IgD-negative memory B cell (primary cell): ENCODE results near the gene CYLD. TPM values are rescaled to one million over a fixed set of nuclear protein-coding genes. Genes with fewer than 3 reads are reported as not detected.

Experiments
- H3K27ac Mint-ChIP-seq, 3 donors: one replicate each; pipeline ENCODE4 v1.8.0; 2020 to 2022; ENCODE audit warnings: mild to moderate bottlenecking in 3 of 3, mixed read lengths in 3 of 3, moderate library complexity in 1 of 3
- H3K27me3 Mint-ChIP-seq: one replicate; pipeline ENCODE4 v1.8.0; 2021; ENCODE audit warnings: mixed read lengths
- H3K36me3 Mint-ChIP-seq: one replicate; pipeline ENCODE4 v1.8.0; 2020; ENCODE audit warnings: mild to moderate bottlenecking, mixed read lengths
- H3K4me1 Mint-ChIP-seq, 3 donors: one replicate each; pipeline ENCODE4 v1.8.0; 2020 to 2022; ENCODE audit warnings: mixed read lengths in 3 of 3, mild to moderate bottlenecking in 1 of 3
- H3K4me3 Mint-ChIP-seq, 4 donors: one replicate each; pipeline ENCODE4 v1.8.0; 2020 to 2022; ENCODE audit warnings: mild to moderate bottlenecking in 4 of 4, mixed read lengths in 4 of 4, moderate library complexity in 3 of 4
- H3K9me3 Mint-ChIP-seq, 3 donors: one replicate each; pipeline ENCODE4 v1.8.0; 2020 to 2021; ENCODE audit warnings: mixed read lengths in 3 of 3, mild to moderate bottlenecking in 1 of 3
- polyA plus RNA-seq: library from polyadenylated mRNA; unstranded; fragments of 300-500 nt; fragmentation: Illumina TruSeq; gene quantifications from one replicate; pipeline ENCODE4 v1.2.3, GENCODE V29; 2021

The CYLD gene
- polyA plus RNA-seq, result 78.2 TPM

GRCh38 chr16:50741781-50742575 lies at the start of gene CYLD:
Gene CYLD (plus strand): TSS chr16:50742086. CDS start chr16:50749699, 7,613 bp downstream.
- Mint-ChIP-seq H3K27ac (peak within 1 kb of the TSS; percentile 97 to 98 (median 98)), H3K4me3 (peak within 1 kb of the TSS; percentile 89 to 98 (median 94)), H3K36me3 (peaks cover 2% of the 10 kb centered on the region), H3K9me3 (no peaks in the 10 kb centered on the region), H3K27me3 (no peaks in the 10 kb centered on the region), H3K4me1 (peaks cover 28 to 40% (median 39%) of the 10 kb centered on the region in 3 donors)

DNA sequence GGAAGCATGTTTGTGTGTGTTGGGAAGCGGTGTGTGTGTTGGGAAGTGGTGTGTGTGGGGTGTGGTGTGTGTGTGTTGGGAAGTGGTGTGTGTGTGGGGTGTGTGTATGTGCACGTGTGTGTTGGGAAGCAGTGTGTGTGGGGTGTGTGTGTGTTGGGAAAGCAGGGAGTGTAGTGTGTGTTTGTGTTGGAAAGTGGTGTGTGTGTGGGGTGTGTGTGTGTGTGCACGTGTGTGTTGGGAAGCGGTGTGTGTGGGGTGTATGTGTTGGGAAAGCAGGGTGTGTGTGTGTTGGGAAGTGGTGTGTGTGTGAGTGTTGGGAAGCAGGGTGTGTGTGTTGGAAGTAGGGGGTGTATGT lies 49.3 kb upstream of the CYLD start:
- H3K4me1 Mint-ChIP-seq, result peaks cover 19 to 43% (median 28%) of the 10 kb centered on the region in 3 donors
- H3K9me3 Mint-ChIP-seq, result peaks cover 0 to 2% (median 0%) of the 10 kb centered on the region in 3 donors
- H3K27me3 Mint-ChIP-seq, result peaks cover 1% of the 10 kb centered on the region
- H3K36me3 Mint-ChIP-seq, result no peaks in the 10 kb centered on the region
- H3K27ac Mint-ChIP-seq, result peak overlapping the region in 1 of 3 donors; percentile 83
- H3K4me3 Mint-ChIP-seq, result peak overlapping the region in 3 of 4 donors; percentile 68 to 87 (median 82)

DNA sequence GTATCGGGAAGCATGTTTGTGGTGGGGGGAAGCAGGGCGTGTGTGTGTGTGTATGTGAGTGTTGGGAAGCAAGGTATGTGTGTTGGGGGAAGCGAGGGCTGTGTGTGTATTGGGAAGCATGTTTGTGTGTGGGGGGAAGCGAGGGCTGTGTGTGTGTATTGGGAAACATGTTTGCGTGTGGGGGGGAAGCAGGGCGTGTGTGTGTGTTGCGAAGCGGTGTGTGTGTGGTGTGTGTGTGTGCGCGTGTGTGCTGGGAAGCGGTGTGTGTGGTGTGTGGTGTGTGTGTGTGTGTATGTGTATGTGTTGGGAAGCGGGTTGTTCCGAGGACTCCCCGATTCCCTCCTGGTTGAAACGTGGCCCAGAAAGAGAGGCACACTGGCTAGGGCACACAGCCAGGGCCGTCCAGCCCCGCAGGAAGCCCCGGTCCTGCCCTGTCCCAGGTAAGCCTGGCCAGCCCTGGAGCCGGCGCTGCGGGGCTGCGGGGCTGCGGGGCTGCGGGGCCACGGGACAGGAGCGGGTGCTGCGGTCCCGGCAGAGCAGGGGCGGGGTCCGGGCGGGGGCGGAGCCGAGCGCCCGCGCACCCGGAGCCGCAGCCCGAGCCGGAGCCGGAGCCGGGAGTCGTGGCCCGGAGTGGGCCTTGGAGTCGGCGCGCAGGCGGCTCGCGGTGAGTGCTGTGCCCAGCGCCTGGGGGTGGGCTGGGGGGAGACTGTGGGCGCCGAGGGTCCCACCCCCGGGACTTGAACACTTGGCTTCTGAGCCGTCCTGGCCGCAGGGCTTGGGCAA lies 48.7 kb upstream of the CYLD start, which contains the start of gene NOD2:
NOD2 (plus strand) TSS at position 608 of the 783 bp plus-strand sequence. CDS start 5,890 bp downstream, outside the sequence.
- Mint-ChIP-seq H3K9me3 (peaks cover 0 to 2% (median 0%) of the 10 kb centered on the region in 3 donors), H3K4me3 (peak within 1 kb of the TSS; percentile 68 to 92 (median 82)), H3K27me3 (peaks cover 1% of the 10 kb centered on the region), H3K36me3 (no peaks in the 10 kb centered on the region), H3K27ac (peak within 1 kb of the TSS in 1 of 3 donors; percentile 87), H3K4me1 (peaks cover 24 to 48% (median 34%) of the 10 kb centered on the region in 3 donors)

DNA sequence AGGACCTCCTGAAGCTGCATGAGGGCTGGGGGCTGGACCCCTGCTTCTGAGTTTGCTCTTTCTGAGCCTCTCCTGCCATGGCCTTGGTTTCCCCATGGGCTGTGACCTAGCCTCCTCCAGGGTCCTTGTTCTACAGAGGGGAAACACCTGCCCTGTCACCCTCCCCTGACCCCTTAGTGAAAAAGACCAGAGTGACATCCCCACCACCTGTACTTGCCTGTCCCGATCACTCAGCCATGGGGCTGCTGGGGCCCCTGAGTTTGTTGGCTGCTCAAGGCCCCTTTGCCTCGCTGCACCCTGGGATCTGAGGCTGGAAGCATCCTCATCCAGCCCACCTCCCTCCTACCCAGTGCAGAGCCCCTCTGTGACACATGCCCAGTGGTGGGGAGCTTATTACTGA lies 47.7 kb upstream of the CYLD start:
- H3K27ac Mint-ChIP-seq, result peak overlapping the region in 1 of 3 donors; percentile 87

GRCh38 chr16:50695017-50696000 lies 46.6 kb upstream of the CYLD start:
- Mint-ChIP-seq H3K4me1 (peaks cover 35 to 63% (median 46%) of the 10 kb centered on the region in 3 donors), H3K27me3 (peaks cover 1% of the 10 kb centered on the region), H3K9me3 (peaks cover 0 to 2% (median 0%) of the 10 kb centered on the region in 3 donors), H3K27ac (peak overlapping the region in 2 of 3 donors; percentile 48 to 87), H3K36me3 (no peaks in the 10 kb centered on the region), H3K4me3 (peak overlapping the region in 3 of 4 donors; percentile 34 to 92 (median 81))

More for the DNA sequence above, 47.7 kb upstream of the CYLD start:
- Mint-ChIP-seq H3K27me3 (peaks cover 1% of the 10 kb centered on the region), H3K4me3 (peak overlapping the region; percentile 64 to 92 (median 82)), H3K4me1 (peaks cover 30 to 58% (median 41%) of the 10 kb centered on the region in 3 donors), H3K9me3 (peaks cover 0 to 2% (median 0%) of the 10 kb centered on the region in 3 donors), H3K36me3 (no peaks in the 10 kb centered on the region)

GRCh38 chr16:50696126-50696525 lies 45.8 kb upstream of the CYLD start:
- peaks cover 35 to 57% (median 44%) of the 10 kb centered on the region in 3 donors for H3K4me1 Mint-ChIP-seq
- H3K27me3 Mint-ChIP-seq, result no peaks in the 10 kb centered on the region
- peak overlapping the region; percentile 48 to 71 (median 65) for H3K27ac Mint-ChIP-seq
- no peaks in the 10 kb centered on the region for H3K36me3 Mint-ChIP-seq
- peaks cover 0 to 2% (median 0%) of the 10 kb centered on the region in 3 donors for H3K9me3 Mint-ChIP-seq
- H3K4me3 Mint-ChIP-seq, result peak overlapping the region in 1 of 4 donors; percentile 81

GRCh38 chr16:50696575-50697420 lies 45.1 kb upstream of the CYLD start:
- peaks cover 1% of the 10 kb centered on the region for H3K36me3 Mint-ChIP-seq
- H3K27me3 Mint-ChIP-seq, result no peaks in the 10 kb centered on the region
- peak overlapping the region; percentile 48 to 71 (median 65) for H3K27ac Mint-ChIP-seq
- peaks cover 0 to 2% (median 0%) of the 10 kb centered on the region in 3 donors for H3K9me3 Mint-ChIP-seq
- H3K4me3 Mint-ChIP-seq, result peak overlapping the region in 3 of 4 donors; percentile 81 to 96 (median 94)
- H3K4me1 Mint-ChIP-seq, result peaks cover 35 to 56% (median 46%) of the 10 kb centered on the region in 3 donors

GRCh38 chr16:50697421-50697715 lies 44.5 kb upstream of the CYLD start:
- H3K4me3 Mint-ChIP-seq, result peak overlapping the region; percentile 84 to 96 (median 91)
- H3K36me3 Mint-ChIP-seq, result peaks cover 1% of the 10 kb centered on the region
- H3K4me1 Mint-ChIP-seq, result peaks cover 35 to 51% (median 44%) of the 10 kb centered on the region in 3 donors
- H3K27ac Mint-ChIP-seq, result peak overlapping the region; percentile 71 to 91 (median 87)
- peaks cover 0 to 2% (median 0%) of the 10 kb centered on the region in 3 donors for H3K9me3 Mint-ChIP-seq
- no peaks in the 10 kb centered on the region for H3K27me3 Mint-ChIP-seq

DNA sequence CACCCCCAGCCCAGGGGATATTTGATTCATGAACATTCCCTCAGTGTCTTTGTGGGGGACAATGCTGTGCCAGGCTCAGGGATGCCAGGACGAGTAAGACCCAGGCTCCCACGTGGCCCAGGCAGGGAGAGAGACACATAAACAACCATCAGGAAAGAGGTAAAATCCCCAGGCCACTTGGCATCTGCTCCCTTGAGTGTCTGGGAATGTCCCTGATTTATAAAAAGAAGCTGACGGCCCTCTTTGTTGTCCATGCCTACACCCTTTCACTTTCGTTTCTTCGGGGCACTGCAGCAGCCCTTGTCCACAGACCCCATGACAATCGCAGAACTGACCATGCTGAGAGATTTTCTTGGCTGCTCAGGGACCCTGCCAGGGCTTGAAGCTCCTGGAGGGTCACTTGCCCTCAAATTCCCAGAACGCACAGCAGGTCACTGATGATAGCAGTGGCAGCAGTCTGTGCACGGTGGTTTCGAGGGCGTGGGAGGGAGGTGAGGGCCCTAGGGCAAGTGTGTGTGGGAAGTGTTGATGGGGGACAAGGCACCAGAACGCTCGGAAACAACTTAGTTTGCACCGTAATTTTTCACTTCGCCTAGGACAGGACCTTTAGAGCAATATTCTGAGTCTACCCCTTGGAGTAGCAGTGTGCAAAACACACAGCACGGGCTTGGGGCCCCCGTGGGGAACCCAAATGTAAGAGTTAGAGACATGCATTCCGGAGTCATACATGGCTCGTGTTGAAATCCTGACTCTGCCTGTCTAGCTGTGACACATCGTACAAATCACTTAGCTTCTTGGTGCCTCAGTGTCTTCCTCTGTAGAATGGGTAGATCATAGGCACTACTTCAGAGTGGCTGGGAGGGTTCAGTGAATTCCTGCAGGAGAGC lies 43.8 kb upstream of the CYLD start:
- peak overlapping the region; percentile 84 to 96 (median 91) for H3K4me3 Mint-ChIP-seq
- H3K9me3 Mint-ChIP-seq, result peaks cover 0 to 2% (median 0%) of the 10 kb centered on the region in 3 donors
- H3K4me1 Mint-ChIP-seq, result peaks cover 35 to 51% (median 41%) of the 10 kb centered on the region in 3 donors
- H3K36me3 Mint-ChIP-seq, result peaks cover 1% of the 10 kb centered on the region
- H3K27ac Mint-ChIP-seq, result peak overlapping the region; percentile 71 to 91 (median 87)
- no peaks in the 10 kb centered on the region for H3K27me3 Mint-ChIP-seq

DNA sequence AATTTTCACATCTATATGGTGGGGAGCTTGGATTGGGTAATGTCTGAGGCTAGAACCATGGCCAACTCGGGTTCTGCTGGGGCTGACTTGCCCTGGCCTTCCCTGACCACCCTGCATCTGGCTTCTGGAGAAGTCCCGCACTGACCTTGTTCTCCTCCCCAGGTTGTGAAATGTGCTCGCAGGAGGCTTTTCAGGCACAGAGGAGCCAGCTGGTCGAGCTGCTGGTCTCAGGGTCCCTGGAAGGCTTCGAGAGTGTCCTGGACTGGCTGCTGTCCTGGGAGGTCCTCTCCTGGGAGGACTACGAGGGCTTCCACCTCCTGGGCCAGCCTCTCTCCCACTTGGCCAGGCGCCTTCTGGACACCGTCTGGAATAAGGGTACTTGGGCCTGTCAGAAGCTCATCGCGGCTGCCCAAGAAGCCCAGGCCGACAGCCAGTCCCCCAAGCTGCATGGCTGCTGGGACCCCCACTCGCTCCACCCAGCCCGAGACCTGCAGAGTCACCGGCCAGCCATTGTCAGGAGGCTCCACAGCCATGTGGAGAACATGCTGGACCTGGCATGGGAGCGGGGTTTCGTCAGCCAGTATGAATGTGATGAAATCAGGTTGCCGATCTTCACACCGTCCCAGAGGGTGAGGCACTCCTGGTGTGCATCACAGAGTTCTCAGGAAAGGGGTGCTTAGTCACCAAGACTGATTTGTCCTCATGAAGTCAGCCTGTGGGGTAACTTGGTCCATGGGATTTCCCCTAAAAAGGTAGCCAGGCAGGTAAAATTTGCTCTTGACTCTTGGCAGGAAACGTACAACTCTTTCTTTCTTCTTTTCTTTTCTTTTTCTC lies 42.3 kb upstream of the CYLD start:
- Mint-ChIP-seq H3K4me3 (peak overlapping the region in 1 of 4 donors; percentile 56), H3K27ac (peak overlapping the region in 2 of 3 donors; percentile 58 to 71), H3K36me3 (peaks cover 5% of the 10 kb centered on the region), H3K27me3 (no peaks in the 10 kb centered on the region), H3K4me1 (peaks cover 26 to 43% (median 35%) of the 10 kb centered on the region in 3 donors), H3K9me3 (peaks cover 2 to 8% (median 6%) of the 10 kb centered on the region in 3 donors)

GRCh38 chr16:50702725-50703124 lies 39.2 kb upstream of the CYLD start:
- Mint-ChIP-seq H3K9me3 (peaks cover 6 to 20% (median 15%) of the 10 kb centered on the region in 3 donors), H3K27ac (no peak overlapping the region), H3K4me3 (no peak overlapping the region), H3K27me3 (no peaks in the 10 kb centered on the region), H3K4me1 (peaks cover 17 to 22% (median 19%) of the 10 kb centered on the region in 3 donors), H3K36me3 (peaks cover 8% of the 10 kb centered on the region)

DNA sequence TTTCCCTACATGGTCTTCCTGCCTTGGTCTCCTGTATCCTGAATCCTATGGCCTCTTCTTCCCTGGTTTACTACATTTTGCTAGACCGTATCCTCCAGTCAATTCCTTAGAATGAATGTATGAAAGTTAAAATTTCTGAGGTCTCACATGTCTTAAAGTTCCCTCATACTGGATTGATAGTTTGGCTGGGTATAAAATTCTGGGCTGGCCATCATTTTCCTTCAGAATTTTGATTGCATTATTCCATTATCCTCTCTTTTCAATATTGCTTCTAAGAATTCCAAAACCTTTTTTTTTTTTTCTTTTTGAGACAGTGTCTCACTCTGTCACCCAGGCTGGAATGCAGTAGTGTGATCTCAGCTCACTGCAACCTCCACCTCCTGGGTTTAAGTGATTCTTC lies 37.6 kb upstream of the CYLD start:
- Mint-ChIP-seq H3K27ac (no peak overlapping the region), H3K4me3 (no peak overlapping the region), H3K36me3 (peaks cover 8% of the 10 kb centered on the region), H3K4me1 (peaks cover 10 to 11% (median 11%) of the 10 kb centered on the region in 3 donors), H3K9me3 (peaks cover 6 to 20% (median 15%) of the 10 kb centered on the region in 3 donors), H3K27me3 (no peaks in the 10 kb centered on the region)
